Activated CD4-positive, alpha-beta T cell treated with anti-CD3 and anti-CD28 coated beads for 36 hours (primary cell): Measurements from ENCODE around the gene TMEM150B. TPM values are rescaled to one million over a fixed set of nuclear protein-coding genes. Genes with fewer than 3 reads are reported as not detected.
A peak's percentile ranks its signal among the peaks of the same experiment; 100 is the strongest.

Source experiments
- ATAC-seq: fragments of 200-7000 bp; cut with Tn5 transposase; one replicate; pipeline ENCODE4 v1.10.0; 2021; ENCODE audit warnings: mild to moderate bottlenecking, moderate library complexity
- CTCF ChIA-PET: fragments of 350-600 bp; sonication (Branson Sonifier 250); formaldehyde crosslinking; loops from one replicate; lab custom pipeline; 2021; ENCODE audit warnings: antibody characterized with exemption; lab: Charles Lee
- POLR2A ChIA-PET: fragments of 350-600 bp; sonication (Branson Sonifier 250); formaldehyde crosslinking; loops from one replicate; lab custom pipeline; 2021; ENCODE audit warnings: antibody characterized with exemption, inconsistent platforms; lab: Charles Lee
- DNase-seq: peaks from one replicate; pipeline ENCODE4 v3.0.0-alpha.2; 2020
- H3K27ac Mint-ChIP-seq: one replicate; pipeline ENCODE4 v1.8.0; 2021; ENCODE audit warnings: mixed read lengths
- H3K27me3 Mint-ChIP-seq: one replicate; pipeline ENCODE4 v1.8.0; 2021; ENCODE audit warnings: mixed read lengths
- H3K36me3 Mint-ChIP-seq: one replicate; pipeline ENCODE4 v1.8.0; 2021; ENCODE audit warnings: low read depth, mixed read lengths
- H3K4me1 Mint-ChIP-seq: one replicate; pipeline ENCODE4 v1.8.0; 2021; ENCODE audit warnings: mixed read lengths
- H3K4me3 Mint-ChIP-seq: one replicate; pipeline ENCODE4 v1.8.0; 2021; ENCODE audit warnings: mild to moderate bottlenecking, moderate library complexity, mixed read lengths
- H3K9me3 Mint-ChIP-seq: one replicate; pipeline ENCODE4 v1.8.0; 2021; ENCODE audit warnings: low read depth, mixed read lengths
- intact Hi-C, 2 experiments: fragments of 100-400 bp; cut with DNase I in 1 of 2; cut with micrococcal nuclease in 1 of 2; formaldehyde crosslinking; loops; one replicate each; pipeline versions ENCODE4 v1.14.2 to v1.15.1; 2022 to 2024; cut with DNase I, micrococcal nuclease
- total RNA-seq, 2 experiments: library from RNA; stranded (reverse); gene quantifications; one replicate each; pipeline ENCODE4 v1.2.3, GENCODE V29; 2021

The TMEM150B gene
- total RNA-seq, 2 experiments from 2014 or later: not detected

GRCh38 chr19:55353356-55353802 lies 28.2 kb upstream of the TMEM150B start:
- H3K36me3 Mint-ChIP-seq: no peaks in the 10 kb centered on the region
- intact Hi-C loops: loop anchor here in 1 of 2 experiments (5.0 kb wide), 1 partner anchor 89 kb away; the partner anchor contains the start of gene SHISA7
- no peaks in the 10 kb centered on the region for H3K9me3 Mint-ChIP-seq
- no peak for ATAC-seq
- ChIA-PET POLR2A (no interaction called here), CTCF (interaction anchor here (0.6 kb wide), 2 partner anchors 9 to 52 kb away, joined by 3 to 6 read pairs; no protein-coding TSS in a partner anchor)
- peaks cover 13% of the 10 kb centered on the region for H3K4me1 Mint-ChIP-seq
- no peak for DNase-seq
- H3K27ac Mint-ChIP-seq: no peak overlapping the region
- H3K27me3 Mint-ChIP-seq: peaks cover 42% of the 10 kb centered on the region
- peak overlapping the region; percentile 63 for H3K4me3 Mint-ChIP-seq

DNA sequence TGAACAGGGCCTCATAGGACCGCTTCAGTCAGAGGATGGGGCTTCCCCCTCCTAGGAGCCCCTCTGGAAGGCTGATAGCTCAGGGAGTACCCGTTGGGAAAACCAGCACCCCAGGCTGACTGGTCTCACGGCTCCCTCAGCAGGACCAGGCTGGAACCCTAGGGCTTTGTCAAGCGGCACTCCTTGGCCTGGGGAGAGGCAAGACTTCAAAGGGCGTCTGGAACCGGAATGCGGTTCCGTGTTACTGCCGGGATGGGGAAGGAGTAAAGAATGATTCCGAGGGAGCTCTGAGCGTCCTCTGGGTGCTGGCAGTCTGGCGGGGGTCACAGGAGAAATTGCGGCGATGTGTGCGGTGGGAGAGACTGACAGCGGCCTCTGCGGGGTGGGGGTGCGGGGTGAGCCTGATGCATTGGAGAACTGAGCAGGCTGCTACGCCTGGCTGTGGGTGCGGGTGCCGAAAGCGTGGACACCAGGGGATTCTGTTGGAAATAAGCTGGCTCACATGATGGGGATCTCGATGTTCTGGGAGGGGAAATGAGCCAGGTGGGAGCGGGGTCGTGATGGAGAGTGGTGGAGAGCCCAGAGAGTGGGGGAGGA lies 27.5 kb upstream of the TMEM150B start:
- Mint-ChIP-seq H3K9me3 (no peaks in the 10 kb centered on the region), H3K4me1 (peaks cover 13% of the 10 kb centered on the region), H3K27me3 (peaks cover 42% of the 10 kb centered on the region), H3K36me3 (no peaks in the 10 kb centered on the region), H3K4me3 (peak overlapping the region; percentile 63), H3K27ac (no peak overlapping the region)
- CTCF ChIA-PET: interaction anchor here (0.6 kb wide), 1 partner anchor 50 kb away, joined by 3 read pairs; no protein-coding TSS in a partner anchor
- no peak for ATAC-seq
- POLR2A ChIA-PET: interaction anchor here (1.0 kb wide), 2 partner anchors 13 to 54 kb away, joined by 3 read pairs; partner anchors contain the start of gene KMT5C
- no peak for DNase-seq
- intact Hi-C loops: loop anchor here in 1 of 2 experiments (5.0 kb wide), 1 partner anchor 90 kb away; the partner anchor contains the start of gene SHISA7

- DNase-seq (no peak), ATAC-seq (no peak)
- intact Hi-C loops: loop anchor here in 1 of 2 experiments (5.0 kb wide), 1 partner anchor 90 kb away; the partner anchor contains the start of gene SHISA7
- Mint-ChIP-seq H3K4me3 (no peak overlapping the region), H3K27me3 (peaks cover 37% of the 10 kb centered on the region), H3K9me3 (no peaks in the 10 kb centered on the region), H3K4me1 (peaks cover 13% of the 10 kb centered on the region), H3K36me3 (no peaks in the 10 kb centered on the region), H3K27ac (no peak overlapping the region)
- ChIA-PET POLR2A (interaction anchor here (1.0 kb wide), 2 partner anchors 12 to 55 kb away, joined by 3 read pairs; partner anchors contain the start of gene KMT5C), CTCF (interaction anchor here (0.6 kb wide), 1 partner anchor 50 kb away, joined by 3 read pairs; no protein-coding TSS in a partner anchor)
Observed at GRCh38 chr19:55352040-55352439, 26.9 kb upstream of the TMEM150B start.

DNA sequence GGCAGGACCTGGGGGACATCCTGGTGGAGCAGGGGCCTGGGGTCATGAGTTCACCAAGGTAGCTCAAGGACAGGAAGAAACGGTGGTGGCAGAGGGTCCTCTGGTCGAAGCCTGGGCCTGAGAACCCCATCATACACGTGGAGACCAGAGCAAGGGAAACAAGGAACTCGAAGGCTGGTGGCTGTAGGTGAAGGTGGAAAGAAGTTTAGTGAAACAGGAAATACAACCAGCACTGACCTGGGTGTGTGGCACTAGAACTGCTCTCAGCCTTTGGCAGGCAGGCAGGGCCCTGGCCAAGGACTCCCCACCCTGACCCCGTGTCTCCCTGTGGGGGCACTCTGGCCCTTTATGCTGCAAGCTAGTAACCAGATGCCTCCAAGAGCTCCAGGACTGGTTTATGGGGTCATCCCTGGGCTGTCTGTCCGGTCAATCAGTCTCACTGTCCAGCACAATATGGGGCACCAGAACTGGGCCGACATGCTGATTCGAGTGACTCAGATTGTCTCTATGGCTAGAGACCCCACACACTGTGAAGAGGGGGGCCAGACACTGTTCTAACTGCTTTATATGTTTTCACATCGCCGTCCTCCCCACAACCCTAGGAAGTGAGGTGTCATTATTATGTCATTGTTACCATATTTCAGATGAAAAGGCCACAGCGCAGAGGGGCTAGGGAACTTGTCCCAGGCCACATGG lies 25.6 kb upstream of the TMEM150B start:
- DNase-seq (no peak), ATAC-seq (no peak)
- ChIA-PET CTCF (interaction anchor here (0.6 to 0.7 kb wide), 3 partner anchors 138 to 172 kb away, joined by 3 read pairs; no protein-coding TSS in a partner anchor), POLR2A (interaction anchor here (0.9 kb wide), 1 partner anchor 11 kb away, joined by 4 read pairs; the partner anchor contains the start of gene KMT5C)
- Mint-ChIP-seq H3K27ac (no peak overlapping the region), H3K27me3 (peaks cover 34% of the 10 kb centered on the region), H3K9me3 (no peaks in the 10 kb centered on the region), H3K4me1 (peaks cover 13% of the 10 kb centered on the region), H3K4me3 (no peak overlapping the region), H3K36me3 (no peaks in the 10 kb centered on the region)
- intact Hi-C loops: loop anchor here in 1 of 2 experiments (5.0 kb wide), 1 partner anchor 92 kb away; the partner anchor contains the start of gene SHISA7

GRCh38 chr19:55348317-55349034 lies 23.3 kb upstream of the TMEM150B start:
- CTCF ChIA-PET: interaction anchor here (0.7 to 0.8 kb wide), 3 partner anchors 13 to 111 kb away, joined by 3 to 4 read pairs (median 4); no protein-coding TSS in a partner anchor
- Mint-ChIP-seq H3K27me3 (peaks cover 25% of the 10 kb centered on the region), H3K4me3 (no peak overlapping the region), H3K4me1 (peaks cover 9% of the 10 kb centered on the region), H3K27ac (no peak overlapping the region), H3K36me3 (peaks cover 3% of the 10 kb centered on the region), H3K9me3 (no peaks in the 10 kb centered on the region)
- DNase-seq (no peak), ATAC-seq (no peak)
- POLR2A ChIA-PET: interaction anchor here (1.5 kb wide), 1 partner anchor 9 kb away, joined by 3 read pairs; the partner anchor contains the start of gene KMT5C
- intact Hi-C loops: no loop called here

DNA sequence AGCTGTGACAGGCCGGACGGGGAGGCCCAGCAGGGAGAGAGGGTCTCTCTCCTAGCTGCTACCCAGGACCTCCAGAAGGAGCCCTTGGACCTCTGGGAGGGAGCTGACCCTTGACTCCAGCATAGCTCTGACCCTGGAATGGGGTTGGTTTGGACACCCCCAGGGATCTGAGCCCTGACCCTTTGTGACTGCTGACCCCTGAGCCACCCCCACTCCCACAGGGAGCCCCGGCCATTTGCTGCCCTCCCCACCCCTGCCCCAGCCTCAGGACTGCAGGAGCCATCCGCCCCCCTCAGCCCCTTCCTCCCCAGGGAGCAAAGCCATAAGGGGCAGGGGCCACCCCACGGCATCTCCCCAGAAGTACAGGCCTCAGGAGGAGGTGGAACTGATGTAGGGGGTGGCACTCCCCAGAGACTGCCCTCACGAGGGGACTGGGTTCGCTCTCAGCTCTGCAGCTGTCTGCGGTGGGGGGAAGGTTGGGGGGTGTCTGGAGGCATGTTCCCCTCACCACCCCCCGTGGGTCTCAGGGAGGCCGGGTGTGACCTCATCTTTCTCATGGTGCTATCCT lies 22.4 kb upstream of the TMEM150B start:
- H3K4me3 Mint-ChIP-seq: no peak overlapping the region
- peaks cover under 1% of the 10 kb centered on the region for H3K4me1 Mint-ChIP-seq
- ChIA-PET CTCF (interaction anchor here (0.7 kb wide), 1 partner anchor 37 kb away, joined by 4 read pairs; no protein-coding TSS in a partner anchor), POLR2A (no interaction called here)
- H3K27ac Mint-ChIP-seq: no peak overlapping the region
- H3K27me3 Mint-ChIP-seq: peaks cover 15% of the 10 kb centered on the region
- H3K9me3 Mint-ChIP-seq: no peaks in the 10 kb centered on the region
- no peak for DNase-seq
- peaks cover 11% of the 10 kb centered on the region for H3K36me3 Mint-ChIP-seq
- intact Hi-C loops: no loop called here
- ATAC-seq: no peak

DNA sequence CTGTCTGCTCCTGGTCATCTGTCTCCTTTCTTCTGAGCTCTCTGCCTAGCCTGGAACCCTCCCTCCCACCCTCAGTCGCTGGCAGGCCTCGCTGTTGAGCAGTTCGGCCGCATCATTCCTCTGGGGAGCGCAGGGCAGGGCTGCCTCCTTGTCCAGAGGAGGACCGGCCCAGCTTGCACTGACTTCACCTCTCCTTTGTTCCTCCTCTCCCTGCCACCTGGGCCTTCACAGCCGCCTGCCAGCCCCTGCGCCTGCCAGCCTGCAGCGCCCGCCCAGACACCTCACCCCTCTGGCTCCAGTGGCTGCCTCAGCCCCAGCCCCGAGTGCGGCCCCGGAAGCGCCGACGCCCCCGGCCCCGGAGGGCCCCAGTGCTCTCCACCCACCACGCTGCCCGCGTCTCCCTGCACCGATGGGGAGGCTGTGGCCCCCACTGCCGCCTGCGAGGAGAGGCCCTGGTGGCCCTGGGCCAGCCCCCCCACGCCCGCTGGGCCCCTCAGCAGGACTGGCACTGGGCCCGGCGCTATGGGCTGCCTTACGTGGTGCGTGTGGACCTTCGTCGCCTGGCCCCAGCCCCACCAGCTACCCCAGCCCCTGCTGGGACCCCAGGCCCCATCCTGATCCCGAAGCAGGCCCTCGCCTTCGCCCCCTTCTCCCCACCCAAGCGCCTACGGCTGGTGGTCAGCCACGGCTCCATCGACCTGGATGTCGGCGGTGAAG lies 21.7 kb upstream of the TMEM150B start:
- H3K9me3 Mint-ChIP-seq: no peaks in the 10 kb centered on the region
- no peak for DNase-seq
- intact Hi-C loops: no loop called here
- H3K27me3 Mint-ChIP-seq: peaks cover 11% of the 10 kb centered on the region
- H3K4me1 Mint-ChIP-seq: no peaks in the 10 kb centered on the region
- ChIA-PET POLR2A (no interaction called here), CTCF (no interaction called here)
- H3K27ac Mint-ChIP-seq: no peak overlapping the region
- H3K36me3 Mint-ChIP-seq: peaks cover 14% of the 10 kb centered on the region
- H3K4me3 Mint-ChIP-seq: no peak overlapping the region
- no peak for ATAC-seq

DNA sequence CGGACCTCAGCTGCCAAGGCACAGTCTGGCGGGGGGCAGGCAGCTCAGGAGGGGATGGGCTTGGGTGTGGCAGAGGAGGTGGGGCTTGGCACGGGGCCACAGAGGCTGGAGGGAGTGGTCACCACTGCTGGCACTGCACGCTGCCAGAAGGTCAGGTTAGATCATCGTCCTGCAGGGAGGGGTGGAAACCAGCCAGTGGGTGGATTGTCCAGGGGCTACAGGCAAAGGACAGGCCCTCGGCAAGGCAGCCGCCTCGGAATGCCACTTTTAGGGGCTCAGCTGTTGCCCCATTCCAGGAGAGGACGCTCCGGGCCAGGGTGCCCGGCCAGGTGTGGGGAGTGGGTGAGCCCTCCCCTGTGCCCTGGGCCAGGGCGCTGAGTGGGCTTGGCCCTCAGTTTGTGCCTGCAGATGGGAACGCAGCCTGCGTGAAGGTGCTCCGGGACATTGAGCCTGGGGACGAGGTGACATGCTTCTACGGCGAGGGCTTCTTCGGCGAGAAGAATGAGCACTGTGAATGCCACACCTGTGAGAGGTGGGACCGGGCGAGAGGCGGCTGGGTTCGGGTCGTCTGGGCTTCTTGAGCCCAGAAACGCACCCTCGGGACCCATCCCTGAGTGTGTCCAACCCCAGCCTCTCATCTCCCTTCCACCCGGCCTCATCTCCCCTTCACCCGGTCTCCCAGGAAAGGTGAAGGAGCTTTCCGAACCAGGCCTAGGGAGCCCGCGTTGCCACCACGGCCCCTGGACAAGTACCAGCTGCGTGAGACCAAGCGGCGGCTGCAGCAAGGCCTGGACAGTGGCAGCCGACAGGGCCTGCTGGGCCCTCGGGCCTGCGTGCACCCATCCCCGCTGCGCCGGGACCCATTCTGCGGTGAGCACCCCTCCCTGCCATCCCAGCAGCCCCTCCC lies 20.9 kb upstream of the TMEM150B start:
- DNase-seq (no peak), ATAC-seq (no peak)
- intact Hi-C loops: no loop called here
- no peak overlapping the region for H3K27ac Mint-ChIP-seq
- CTCF ChIA-PET: no interaction called here
- POLR2A ChIA-PET: no interaction called here
- peaks cover 2% of the 10 kb centered on the region for H3K27me3 Mint-ChIP-seq
- H3K4me1 Mint-ChIP-seq: peaks cover 4% of the 10 kb centered on the region
- no peaks in the 10 kb centered on the region for H3K9me3 Mint-ChIP-seq
- no peak overlapping the region for H3K4me3 Mint-ChIP-seq
- H3K36me3 Mint-ChIP-seq: peaks cover 20% of the 10 kb centered on the region

DNA sequence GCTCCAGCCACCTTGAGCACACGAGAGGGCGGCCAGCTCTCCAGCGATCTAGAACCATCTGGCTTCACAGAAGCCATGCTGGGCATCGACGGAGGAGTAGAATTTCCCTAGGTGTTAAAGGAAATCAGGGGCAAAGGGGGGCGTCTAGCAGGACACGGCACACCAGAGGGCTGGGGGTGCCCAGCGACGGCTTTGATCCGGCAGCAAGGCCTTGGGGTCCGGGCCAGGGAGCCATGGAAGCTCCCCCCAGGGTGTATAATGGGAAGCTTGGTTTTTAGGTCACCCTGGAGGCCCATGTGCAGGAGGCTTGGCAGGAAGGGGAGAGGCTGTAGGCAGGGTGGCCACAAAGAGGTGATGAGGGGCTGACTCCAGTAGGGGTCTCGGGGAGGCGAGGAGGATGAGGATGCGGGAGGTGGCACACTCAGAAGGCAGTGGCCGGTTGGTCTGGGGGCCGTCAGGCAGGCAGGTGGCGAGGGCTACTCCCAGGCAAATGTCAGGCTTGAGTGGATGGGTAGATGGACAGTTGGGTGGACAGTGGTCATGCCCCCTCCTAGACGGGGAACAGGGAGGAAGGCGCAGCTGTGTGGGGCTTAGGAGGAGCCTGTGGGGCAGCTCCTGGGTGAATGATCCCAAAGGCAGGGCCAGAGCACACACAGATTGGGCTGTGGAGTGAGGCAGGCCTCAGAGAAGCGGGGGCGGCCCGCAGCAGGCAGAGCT lies 20.1 kb upstream of the TMEM150B start:
- ATAC-seq: no peak
- DNase-seq: no peak
- Mint-ChIP-seq H3K9me3 (no peaks in the 10 kb centered on the region), H3K36me3 (peaks cover 20% of the 10 kb centered on the region), H3K27me3 (no peaks in the 10 kb centered on the region), H3K27ac (no peak overlapping the region), H3K4me1 (peaks cover 10% of the 10 kb centered on the region), H3K4me3 (no peak overlapping the region)
- ChIA-PET CTCF (no interaction called here), POLR2A (no interaction called here)
- intact Hi-C loops: no loop called here
